Liver (tissue), 9 donors: Measurements from ENCODE around the gene PROX2. TPM values are rescaled to one million over a fixed set of nuclear protein-coding genes. Genes with fewer than 3 reads are reported as not detected.

Source experiments
- DNase-seq: peaks from one replicate; pipeline ENCODE4 v3.0.0-alpha.2; 2017; ENCODE audit warnings: low spot score
- H3K27ac ChIP-seq, 2 donors: one replicate each; pipeline ENCODE4 v1.7.0; 2013; ENCODE audit warnings: inconsistent platforms in 2 of 2, low read length in 2 of 2, control low read depth in 1 of 2, low read depth in 1 of 2, mild to moderate bottlenecking in 1 of 2
- H3K27me3 ChIP-seq, 4 donors: one replicate each; pipeline versions ENCODE4 v1.6.1 to v1.7.0; 2013; ENCODE audit warnings: low read length in 3 of 4, inconsistent platforms in 1 of 4, mild to moderate bottlenecking in 1 of 4, moderate library complexity in 1 of 4; ENCODE audit not compliant: control insufficient read depth in 4 of 4, insufficient read depth in 4 of 4
- H3K36me3 ChIP-seq, 4 donors: one replicate each; pipeline versions ENCODE4 v1.6.1 to v1.7.0; 2013; ENCODE audit warnings: low read length in 3 of 4, mild to moderate bottlenecking in 3 of 4, low read depth in 1 of 4, moderate library complexity in 1 of 4; ENCODE audit not compliant: control insufficient read depth in 4 of 4, insufficient read depth in 3 of 4
- H3K4me1 ChIP-seq, 4 donors: one replicate each; pipeline versions ENCODE4 v1.6.1 to v1.7.0; 2013; ENCODE audit warnings: low read length in 3 of 4, mild to moderate bottlenecking in 3 of 4, moderate library complexity in 1 of 4; ENCODE audit not compliant: control insufficient read depth in 4 of 4, insufficient read depth in 4 of 4
- H3K4me3 ChIP-seq, 3 donors: one replicate each; pipeline versions ENCODE4 v1.6.1 to v1.7.0; 2013; ENCODE audit warnings: low read length in 3 of 3, control low read depth in 1 of 3, low read depth in 1 of 3, mild to moderate bottlenecking in 1 of 3
- H3K9ac ChIP-seq, 2 donors: one replicate each; pipeline ENCODE4 v1.7.0; 2013; ENCODE audit warnings: low read length in 2 of 2, mild to moderate bottlenecking in 2 of 2, moderate library complexity in 2 of 2, control low read depth in 1 of 2, low read depth in 1 of 2
- H3K9me3 ChIP-seq, 4 donors: one replicate each; pipeline versions ENCODE4 v1.6.1 to v1.7.0; 2013; ENCODE audit warnings: low read length in 3 of 4; ENCODE audit not compliant: control insufficient read depth in 4 of 4
- EGR1 ChIP-seq, 2 donors: IDR thresholded peaks; 2 replicates each; pipeline ENCODE4 v1.6.1; 2016 to 2018; ENCODE audit warnings: antibody characterized with exemption in 2 of 2, low read depth in 2 of 2
- FOXA1 ChIP-seq: IDR thresholded peaks from 2 replicates; pipeline ENCODE4 v1.6.1; 2016; ENCODE audit warnings: antibody characterized with exemption
- FOXA2 ChIP-seq: IDR thresholded peaks from 2 replicates; pipeline ENCODE4 v1.6.1; 2016; ENCODE audit warnings: antibody characterized with exemption
- GABPA ChIP-seq, 2 donors: IDR thresholded peaks in 1 of 2; conservative IDR thresholded peaks in 1 of 2; 2 replicates each; pipeline ENCODE4 v1.6.1; 2016; ENCODE audit warnings: antibody characterized with exemption in 2 of 2, mild to moderate bottlenecking in 1 of 2, moderate library complexity in 1 of 2
- HNF4A ChIP-seq, 2 donors: conservative IDR thresholded peaks; 2 replicates each; pipeline ENCODE4 v1.6.1; 2016; ENCODE audit warnings: antibody characterized with exemption in 2 of 2, mild to moderate bottlenecking in 2 of 2
- HNF4G ChIP-seq: IDR thresholded peaks from 2 replicates; pipeline ENCODE4 v1.6.1; 2016; ENCODE audit warnings: antibody characterized with exemption
- JUND ChIP-seq, 2 donors: IDR thresholded peaks; 2 replicates each; pipeline ENCODE4 v1.6.1; 2016; ENCODE audit warnings: antibody characterized with exemption in 2 of 2
- NR2F2 ChIP-seq: IDR thresholded peaks from 2 replicates; pipeline ENCODE4 v1.6.1; 2016; ENCODE audit warnings: antibody characterized with exemption
- RAD21 ChIP-seq, 2 donors: IDR thresholded peaks; 2 replicates each; pipeline ENCODE4 v1.6.1; 2016; ENCODE audit warnings: antibody characterized with exemption in 2 of 2, mild to moderate bottlenecking in 2 of 2
- RXRA ChIP-seq, 2 donors: IDR thresholded peaks; 2 replicates each; pipeline ENCODE4 v1.6.1; 2017 to 2018; ENCODE audit warnings: antibody characterized with exemption in 2 of 2, mild to moderate bottlenecking in 1 of 2
- SP1 ChIP-seq: IDR thresholded peaks from 2 replicates; pipeline ENCODE4 v1.6.1; 2018; ENCODE audit warnings: antibody characterized with exemption, mild to moderate bottlenecking
- TAF1 ChIP-seq: conservative IDR thresholded peaks from 2 replicates; pipeline ENCODE4 v1.6.1; 2016; ENCODE audit warnings: antibody characterized with exemption, mild to moderate bottlenecking
- YY1 ChIP-seq: IDR thresholded peaks from 2 replicates; pipeline ENCODE4 v1.6.1; 2016; ENCODE audit warnings: antibody characterized with exemption, mild to moderate bottlenecking
- WGBS: extraction: QIAGEN DNeasy Blood & Tissue Kit; methylation state at CpG from one replicate; pipeline ENCODE4 v1.1.7; 2013; 5-methylcytosine and 5-hydroxymethylcytosine counted together
- polyA plus RNA-seq, 2 donors: library from polyadenylated mRNA; stranded (reverse) in 1 of 2; unstranded in 1 of 2; fragments of 200-250 nt in 1 of 2; fragments of >200 nt in 1 of 2; fragmentation: Nextera tagmentation in 1 of 2; extraction: Ambion mirVana in 1 of 2; gene quantifications; one replicate each; pipeline versions ENCODE4 v1.2.1 to v1.2.3, GENCODE V29; 2013 to 2015
- total RNA-seq, 2 donors: library from RNA; depleted of rRNA; stranded (reverse); fragments of >200 nt; gene quantifications; one replicate each; pipeline ENCODE4 v1.2.3, GENCODE V29; 2014
- TF ChIP-seq, protein P1 (sequence below): IDR thresholded peaks from 2 replicates; pipeline ENCODE4 v1.6.1; 2016; ENCODE audit warnings: antibody characterized with exemption
- TF ChIP-seq, protein P2 (sequence below): fragments of 150-350 bp; IDR thresholded peaks from 2 replicates; pipeline ENCODE4 v1.5.1; 2017; ENCODE audit warnings: improper control_type of control experiment, low read depth, low read length; ENCODE audit not compliant: missing input control
- TF ChIP-seq, protein P3 (sequence below): IDR thresholded peaks from 2 replicates; pipeline ENCODE4 v1.6.1; 2016; ENCODE audit warnings: antibody characterized with exemption
- TF ChIP-seq, protein P4 (sequence below): IDR thresholded peaks from 2 replicates; pipeline ENCODE4 v1.6.1; 2016; ENCODE audit warnings: antibody characterized with exemption, mild to moderate bottlenecking
- TF ChIP-seq, protein P5 (sequence below): IDR thresholded peaks from 2 replicates; pipeline ENCODE4 v1.6.1; 2016; ENCODE audit warnings: antibody characterized with exemption
- donor health status: healthy.
- donor health status: healthy.
- donor health status: healthy.
- donor health status: healthy.
- donor health status: healthy.

PROX2 gene
- total and polyA plus RNA-seq, 4 donors = 0.06 TPM; not detected in 3

DNA sequence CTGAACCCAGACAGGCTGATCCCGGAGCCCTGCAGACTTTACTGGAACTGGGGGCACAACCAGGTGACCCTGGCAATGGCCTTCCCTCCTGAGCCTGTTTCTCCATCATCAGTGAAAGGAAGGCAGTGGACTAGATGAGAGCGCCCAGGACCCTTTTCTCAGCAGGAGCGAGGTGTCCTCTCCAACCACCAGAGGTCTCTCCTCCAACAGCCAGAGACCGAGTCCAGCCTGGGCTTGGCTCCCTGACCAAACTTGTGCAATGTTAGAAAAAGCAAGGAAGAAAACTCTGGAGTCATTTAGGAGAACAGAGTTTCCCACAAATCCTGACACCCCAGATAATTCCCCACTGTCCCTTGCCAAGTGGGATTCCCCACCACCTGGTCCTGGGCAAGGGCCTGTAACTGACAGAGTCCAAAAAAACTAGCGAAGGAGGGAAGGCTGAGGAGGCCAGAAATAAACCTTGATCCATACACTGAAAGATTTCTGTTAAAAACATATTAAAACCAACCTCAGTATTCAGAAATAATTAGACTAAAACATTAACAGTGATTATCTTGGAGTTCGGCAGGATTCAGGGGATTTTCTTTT, 38.1 kb upstream of the PROX2 start:
- Histone ChIP-seq H3K9me3 (no peaks in the 10 kb centered on the region), H3K36me3 (no peaks in the 10 kb centered on the region), H3K27me3 (no peaks in the 10 kb centered on the region), H3K9ac (no peak overlapping the region), H3K27ac (peak overlapping the region in 1 of 2 donors; percentile 4), H3K4me3 (no peak overlapping the region), H3K4me1 (peaks cover 0 to 5% (median 2%) of the 10 kb centered on the region in 4 donors)
- no peak for DNase-seq
- WGBS = 46% methylated on average over 6 of the region's 6 CpGs
- TF ChIP-seq SP1 (no peak), RXRA (IDR thresholded peaks at IDR 0.05) (peak in 1 of 2 donors; percentile 14), FOXA2 (no peak), TAF1 (no peak), RAD21 (IDR thresholded peaks at IDR 0.05) (peak; percentile 86 to 93)
- TF ChIP-seq, protein P1, sequence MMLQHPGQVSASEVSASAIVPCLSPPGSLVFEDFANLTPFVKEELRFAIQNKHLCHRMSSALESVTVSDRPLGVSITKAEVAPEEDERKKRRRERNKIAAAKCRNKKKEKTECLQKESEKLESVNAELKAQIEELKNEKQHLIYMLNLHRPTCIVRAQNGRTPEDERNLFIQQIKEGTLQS = no peak
- TF ChIP-seq, protein P2, sequence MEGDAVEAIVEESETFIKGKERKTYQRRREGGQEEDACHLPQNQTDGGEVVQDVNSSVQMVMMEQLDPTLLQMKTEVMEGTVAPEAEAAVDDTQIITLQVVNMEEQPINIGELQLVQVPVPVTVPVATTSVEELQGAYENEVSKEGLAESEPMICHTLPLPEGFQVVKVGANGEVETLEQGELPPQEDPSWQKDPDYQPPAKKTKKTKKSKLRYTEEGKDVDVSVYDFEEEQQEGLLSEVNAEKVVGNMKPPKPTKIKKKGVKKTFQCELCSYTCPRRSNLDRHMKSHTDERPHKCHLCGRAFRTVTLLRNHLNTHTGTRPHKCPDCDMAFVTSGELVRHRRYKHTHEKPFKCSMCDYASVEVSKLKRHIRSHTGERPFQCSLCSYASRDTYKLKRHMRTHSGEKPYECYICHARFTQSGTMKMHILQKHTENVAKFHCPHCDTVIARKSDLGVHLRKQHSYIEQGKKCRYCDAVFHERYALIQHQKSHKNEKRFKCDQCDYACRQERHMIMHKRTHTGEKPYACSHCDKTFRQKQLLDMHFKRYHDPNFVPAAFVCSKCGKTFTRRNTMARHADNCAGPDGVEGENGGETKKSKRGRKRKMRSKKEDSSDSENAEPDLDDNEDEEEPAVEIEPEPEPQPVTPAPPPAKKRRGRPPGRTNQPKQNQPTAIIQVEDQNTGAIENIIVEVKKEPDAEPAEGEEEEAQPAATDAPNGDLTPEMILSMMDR = peak; percentile 75

DNA sequence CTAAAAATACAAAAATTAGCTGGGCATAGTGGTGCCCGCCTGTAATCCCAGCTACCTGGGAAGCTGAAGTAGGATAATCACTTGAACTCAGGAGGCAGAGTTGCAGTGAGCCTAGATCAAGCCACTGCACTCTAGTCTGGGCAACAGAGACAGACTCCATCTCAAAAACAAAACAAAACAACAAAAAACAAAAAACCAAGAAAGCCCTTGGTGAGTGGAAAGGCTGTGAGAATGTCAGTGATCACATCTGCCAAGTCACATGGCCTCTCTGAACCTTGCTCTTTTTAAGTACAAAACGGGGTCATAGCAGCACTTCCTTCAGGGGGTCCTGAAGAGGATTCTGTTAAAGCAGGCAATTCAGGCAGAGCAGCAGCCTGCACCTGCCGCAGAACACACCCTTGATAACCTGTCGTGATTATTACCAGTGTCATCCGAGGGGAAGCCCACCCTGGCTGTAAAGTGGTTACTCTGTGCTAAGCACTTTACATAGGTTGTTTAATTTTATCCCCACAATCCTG, 37.5 kb upstream of the PROX2 start:
- WGBS = 65% methylated on average over 5 of the region's 5 CpGs
- H3K9ac ChIP-seq = no peak overlapping the region

More for the DNA sequence above, 37.5 kb upstream of the PROX2 start:
- no peak overlapping the region for H3K4me3 ChIP-seq
- no peak overlapping the region for H3K27ac ChIP-seq
- H3K36me3 ChIP-seq = no peaks in the 10 kb centered on the region
- H3K9me3 ChIP-seq = no peaks in the 10 kb centered on the region
- H3K4me1 ChIP-seq = peaks cover 0 to 5% (median 2%) of the 10 kb centered on the region in 4 donors
- no peak for DNase-seq
- H3K27me3 ChIP-seq = no peaks in the 10 kb centered on the region
- TF ChIP-seq, protein P3, sequence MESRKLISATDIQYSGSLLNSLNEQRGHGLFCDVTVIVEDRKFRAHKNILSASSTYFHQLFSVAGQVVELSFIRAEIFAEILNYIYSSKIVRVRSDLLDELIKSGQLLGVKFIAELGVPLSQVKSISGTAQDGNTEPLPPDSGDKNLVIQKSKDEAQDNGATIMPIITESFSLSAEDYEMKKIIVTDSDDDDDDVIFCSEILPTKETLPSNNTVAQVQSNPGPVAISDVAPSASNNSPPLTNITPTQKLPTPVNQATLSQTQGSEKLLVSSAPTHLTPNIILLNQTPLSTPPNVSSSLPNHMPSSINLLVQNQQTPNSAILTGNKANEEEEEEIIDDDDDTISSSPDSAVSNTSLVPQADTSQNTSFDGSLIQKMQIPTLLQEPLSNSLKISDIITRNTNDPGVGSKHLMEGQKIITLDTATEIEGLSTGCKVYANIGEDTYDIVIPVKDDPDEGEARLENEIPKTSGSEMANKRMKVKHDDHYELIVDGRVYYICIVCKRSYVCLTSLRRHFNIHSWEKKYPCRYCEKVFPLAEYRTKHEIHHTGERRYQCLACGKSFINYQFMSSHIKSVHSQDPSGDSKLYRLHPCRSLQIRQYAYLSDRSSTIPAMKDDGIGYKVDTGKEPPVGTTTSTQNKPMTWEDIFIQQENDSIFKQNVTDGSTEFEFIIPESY = no peak
- TF ChIP-seq FOXA1 (no peak), HNF4A (conservative IDR thresholded peaks at IDR 0.05) (no peak), YY1 (no peak), RXRA (IDR thresholded peaks at IDR 0.05) (no peak), EGR1 (IDR thresholded peaks at IDR 0.05; ENCODE audit: low read depth in 2 of 2) (no peak), FOXA2 (no peak), NR2F2 (no peak), JUND (IDR thresholded peaks at IDR 0.05) (no peak), HNF4G (no peak), RAD21 (IDR thresholded peaks at IDR 0.05) (no peak), TAF1 (no peak), SP1 (no peak), GABPA (IDR thresholded peaks at IDR 0.05 in 1 of 2, conservative IDR thresholded peaks at IDR 0.05 in 1 of 2) (no peak)
- TF ChIP-seq, protein P4, sequence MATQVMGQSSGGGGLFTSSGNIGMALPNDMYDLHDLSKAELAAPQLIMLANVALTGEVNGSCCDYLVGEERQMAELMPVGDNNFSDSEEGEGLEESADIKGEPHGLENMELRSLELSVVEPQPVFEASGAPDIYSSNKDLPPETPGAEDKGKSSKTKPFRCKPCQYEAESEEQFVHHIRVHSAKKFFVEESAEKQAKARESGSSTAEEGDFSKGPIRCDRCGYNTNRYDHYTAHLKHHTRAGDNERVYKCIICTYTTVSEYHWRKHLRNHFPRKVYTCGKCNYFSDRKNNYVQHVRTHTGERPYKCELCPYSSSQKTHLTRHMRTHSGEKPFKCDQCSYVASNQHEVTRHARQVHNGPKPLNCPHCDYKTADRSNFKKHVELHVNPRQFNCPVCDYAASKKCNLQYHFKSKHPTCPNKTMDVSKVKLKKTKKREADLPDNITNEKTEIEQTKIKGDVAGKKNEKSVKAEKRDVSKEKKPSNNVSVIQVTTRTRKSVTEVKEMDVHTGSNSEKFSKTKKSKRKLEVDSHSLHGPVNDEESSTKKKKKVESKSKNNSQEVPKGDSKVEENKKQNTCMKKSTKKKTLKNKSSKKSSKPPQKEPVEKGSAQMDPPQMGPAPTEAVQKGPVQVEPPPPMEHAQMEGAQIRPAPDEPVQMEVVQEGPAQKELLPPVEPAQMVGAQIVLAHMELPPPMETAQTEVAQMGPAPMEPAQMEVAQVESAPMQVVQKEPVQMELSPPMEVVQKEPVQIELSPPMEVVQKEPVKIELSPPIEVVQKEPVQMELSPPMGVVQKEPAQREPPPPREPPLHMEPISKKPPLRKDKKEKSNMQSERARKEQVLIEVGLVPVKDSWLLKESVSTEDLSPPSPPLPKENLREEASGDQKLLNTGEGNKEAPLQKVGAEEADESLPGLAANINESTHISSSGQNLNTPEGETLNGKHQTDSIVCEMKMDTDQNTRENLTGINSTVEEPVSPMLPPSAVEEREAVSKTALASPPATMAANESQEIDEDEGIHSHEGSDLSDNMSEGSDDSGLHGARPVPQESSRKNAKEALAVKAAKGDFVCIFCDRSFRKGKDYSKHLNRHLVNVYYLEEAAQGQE = no peak
- TF ChIP-seq, protein P5, sequence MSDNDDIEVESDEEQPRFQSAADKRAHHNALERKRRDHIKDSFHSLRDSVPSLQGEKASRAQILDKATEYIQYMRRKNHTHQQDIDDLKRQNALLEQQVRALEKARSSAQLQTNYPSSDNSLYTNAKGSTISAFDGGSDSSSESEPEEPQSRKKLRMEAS = no peak
- TF ChIP-seq, protein P2 = no peak
- TF ChIP-seq, protein P1 = no peak
